Hepatocyte (in vitro differentiated cells): ENCODE data around the gene ARHGAP22. TPM values are rescaled to one million over a fixed set of nuclear protein-coding genes. Genes with fewer than 3 reads are reported as not detected.

Source experiments
- DNase-seq: peaks from one replicate; pipeline ENCODE4 v3.0.0-alpha.2; 2016; ENCODE audit warnings: low spot score
- H2AFZ ChIP-seq: fragments of 200-600 bp; sonication (generic); 2 replicates; pipeline ENCODE4 v1.6.0; 2016; ENCODE audit warnings: antibody characterized with exemption, mild to moderate bottlenecking
- H3K27ac ChIP-seq: fragments of 200-600 bp; sonication (generic); 2 replicates; pipeline ENCODE4 v1.5.1; 2016; ENCODE audit warnings: mild to moderate bottlenecking
- H3K27me3 ChIP-seq: fragments of 200-600 bp; sonication (generic); 2 replicates; pipeline ENCODE4 v1.6.1; 2016
- H3K36me3 ChIP-seq: fragments of 200-600 bp; sonication (generic); replicated peaks from 2 replicates; pipeline ENCODE4 v1.5.1; 2016; ENCODE audit warnings: low read depth; ENCODE audit not compliant: insufficient read depth
- H3K4me1 ChIP-seq: fragments of 200-600 bp; sonication (generic); 2 replicates; pipeline ENCODE4 v1.5.1; 2016; ENCODE audit warnings: mild to moderate bottlenecking, moderate library complexity; ENCODE audit not compliant: insufficient read depth
- H3K4me2 ChIP-seq: fragments of 200-600 bp; sonication (generic); 2 replicates; pipeline ENCODE4 v1.6.0; 2016
- H3K4me3 ChIP-seq: fragments of 200-600 bp; sonication (generic); 2 replicates; pipeline ENCODE4 v1.5.1; 2016; ENCODE audit warnings: mild to moderate bottlenecking
- H3K79me2 ChIP-seq: fragments of 200-600 bp; sonication (generic); 2 replicates; pipeline ENCODE4 v1.6.0; 2017; ENCODE audit warnings: mild to moderate bottlenecking
- H3K9me2 ChIP-seq: fragments of 200-600 bp; sonication (generic); replicated peaks from 2 replicates; pipeline ENCODE4 v1.6.0; 2017; ENCODE audit warnings: mild to moderate bottlenecking; ENCODE audit not compliant: insufficient read depth
- H3K9me3 ChIP-seq: fragments of 200-600 bp; sonication (generic); 2 replicates; pipeline ENCODE4 v1.5.1; 2016; ENCODE audit warnings: low read depth, mild to moderate bottlenecking
- H4K20me1 ChIP-seq: fragments of 200-600 bp; sonication (generic); 2 replicates; pipeline ENCODE4 v1.6.0; 2016; ENCODE audit warnings: mild to moderate bottlenecking; ENCODE audit not compliant: insufficient read depth, poor library complexity, severe bottlenecking
- CTCF ChIP-seq: fragments of 200-600 bp; sonication (generic); IDR thresholded peaks from 2 replicates; pipeline ENCODE4 v1.5.1; 2016; ENCODE audit warnings: antibody characterized with exemption, mild to moderate bottlenecking; ENCODE audit not compliant: poor library complexity
- EZH2 ChIP-seq: fragments of 200-600 bp; sonication (generic); IDR thresholded peaks from 2 replicates; pipeline ENCODE4 v1.6.1; 2016; ENCODE audit warnings: antibody characterized with exemption, mild to moderate bottlenecking, borderline replicate concordance
- EZH2phosphoT487 ChIP-seq: fragments of 200-600 bp; sonication (generic); IDR thresholded peaks from one replicate; pipeline ENCODE4 v1.6.1; 2018; ENCODE audit warnings: antibody characterized with exemption, mild to moderate bottlenecking, low read depth, moderate library complexity; ENCODE audit not compliant: unreplicated experiment, severe bottlenecking
- WGBS: methylation state at CpG from one replicate; pipeline ENCODE4 v1.1.6; 2016; ENCODE audit warnings: low lambda C conversion rate; ENCODE audit errors: missing lambda C conversion rate; 5-methylcytosine and 5-hydroxymethylcytosine counted together
- polyA plus RNA-seq: library from polyadenylated mRNA; unstranded; fragments of >200 nt; fragmentation: Nextera tagmentation; extraction: Ambion mirVana; gene quantifications from 2 replicates; pipeline ENCODE4 v1.2.1, GENCODE V29; 2016
- total RNA-seq: library from RNA; depleted of rRNA; stranded (reverse); fragments of >200 nt; gene quantifications from 2 replicates; pipeline ENCODE4 v1.2.3, GENCODE V29; 2014

The ARHGAP22 gene
- total and polyA plus RNA-seq, 2 experiments from 2014 or later = 1.7 to 1.8 TPM

- WGBS = 87% methylated on average over 4 of the region's 4 CpGs
- Histone ChIP-seq H3K9me2 (no peaks in the 10 kb centered on the region), H3K4me3 (no peak overlapping the region), H3K79me2 (no peaks in the 10 kb centered on the region), H2AFZ (no peak overlapping the region), H3K27me3 (no peaks in the 10 kb centered on the region), H3K4me2 (no peak overlapping the region), H3K27ac (no peak overlapping the region), H3K9me3 (peaks cover 4% of the 10 kb centered on the region), H4K20me1 (no peaks in the 10 kb centered on the region), H3K4me1 (no peaks in the 10 kb centered on the region), H3K36me3 (no peaks in the 10 kb centered on the region)
- DNase-seq = no peak
- no peak for TF ChIP-seq EZH2
- no peak for TF ChIP-seq CTCF
- no peak for TF ChIP-seq EZH2phosphoT487
Observed at GRCh38 chr10:48638158-48638557, 33.3 kb upstream of the ARHGAP22 start.

- H3K9me2 ChIP-seq = no peaks in the 10 kb centered on the region
- H3K36me3 ChIP-seq = no peaks in the 10 kb centered on the region
- no peaks in the 10 kb centered on the region for H4K20me1 ChIP-seq
- H3K4me1 ChIP-seq = no peaks in the 10 kb centered on the region
- no peak overlapping the region for H3K4me2 ChIP-seq
- no peaks in the 10 kb centered on the region for H3K27me3 ChIP-seq
- no peak overlapping the region for H3K4me3 ChIP-seq
- H3K27ac ChIP-seq = no peak overlapping the region
- H3K9me3 ChIP-seq = peaks cover 4% of the 10 kb centered on the region
- H3K79me2 ChIP-seq = no peaks in the 10 kb centered on the region
- DNase-seq = no peak
- TF ChIP-seq EZH2phosphoT487 (no peak), EZH2 (no peak), CTCF (no peak)
- no peak overlapping the region for H2AFZ ChIP-seq
- 80% methylated on average over 3 of the region's 3 CpGs for WGBS
Observed at GRCh38 chr10:48636901-48637300, 32.0 kb upstream of the ARHGAP22 start.

- no peaks in the 10 kb centered on the region for H4K20me1 ChIP-seq
- TF ChIP-seq CTCF = no peak
- no peak for TF ChIP-seq EZH2
- TF ChIP-seq EZH2phosphoT487 = no peak
- H3K4me1 ChIP-seq = no peaks in the 10 kb centered on the region
- no peaks in the 10 kb centered on the region for H3K36me3 ChIP-seq
- peaks cover 4% of the 10 kb centered on the region for H3K9me3 ChIP-seq
- DNase-seq = no peak
- H3K4me2 ChIP-seq = no peak overlapping the region
- no peak overlapping the region for H3K27ac ChIP-seq
- H3K79me2 ChIP-seq = no peaks in the 10 kb centered on the region
- H2AFZ ChIP-seq = no peak overlapping the region
- WGBS = 77% methylated on average over 3 of the region's 3 CpGs
- H3K4me3 ChIP-seq = no peak overlapping the region
- H3K9me2 ChIP-seq = no peaks in the 10 kb centered on the region
- no peaks in the 10 kb centered on the region for H3K27me3 ChIP-seq
Observed at GRCh38 chr10:48636231-48636630, 31.4 kb upstream of the ARHGAP22 start.

GRCh38 chr10:48634984-48635557, 30.2 kb upstream of the ARHGAP22 start:
- H3K9me3 ChIP-seq = no peaks in the 10 kb centered on the region
- no peak overlapping the region for H3K4me3 ChIP-seq
- TF ChIP-seq EZH2 (no peak), CTCF (no peak)
- no peak overlapping the region for H3K4me2 ChIP-seq
- no peaks in the 10 kb centered on the region for H3K9me2 ChIP-seq
- no peak overlapping the region for H2AFZ ChIP-seq
- no peak overlapping the region for H3K27ac ChIP-seq
- H3K36me3 ChIP-seq = no peaks in the 10 kb centered on the region
- H4K20me1 ChIP-seq = no peaks in the 10 kb centered on the region
- H3K79me2 ChIP-seq = no peaks in the 10 kb centered on the region
- no peaks in the 10 kb centered on the region for H3K4me1 ChIP-seq
- H3K27me3 ChIP-seq = no peaks in the 10 kb centered on the region
- DNase-seq = no peak
- 83% methylated on average over 8 of the region's 8 CpGs for WGBS
